Vagina (tissue), 2 donors: ENCODE results near the gene RPL37. TPM values are rescaled to one million over a fixed set of nuclear protein-coding genes. Genes with fewer than 3 reads are reported as not detected.
"Not testable (repeated sequence)": the region's sequence is repeated elsewhere in the genome, so short reads cannot be mapped to it uniquely, and the experiment has no call there.

Experiments
- DNase-seq, 2 donors: peaks; one replicate each; pipeline ENCODE4 v3.0.0-alpha.2; 2017; ENCODE audit errors: extremely low spot score in 2 of 2
- H3K27ac ChIP-seq: fragments of 200-600 bp; sonication (generic); one replicate; pipeline ENCODE4 v1.5.1; 2019
- H3K27me3 ChIP-seq: fragments of 200-600 bp; sonication (generic); one replicate; pipeline ENCODE4 v1.5.1; 2019
- H3K36me3 ChIP-seq, 2 donors: fragments of 200-600 bp; sonication (generic); one replicate each; pipeline ENCODE4 v1.5.1; 2017 to 2019
- H3K4me1 ChIP-seq: fragments of 200-600 bp; sonication (generic); one replicate; pipeline ENCODE4 v1.5.1; 2019
- H3K4me3 ChIP-seq, 2 donors: fragments of 200-600 bp; sonication (generic); 1 replicate in 1 of 2; 2 replicates in 1 of 2; pipeline ENCODE4 v1.5.1; 2016 to 2019
- H3K9me3 ChIP-seq: fragments of 200-600 bp; sonication (generic); one replicate; pipeline ENCODE4 v1.5.1; 2019
- CTCF ChIP-seq, 3 experiments: fragments of 450-650 bp in 2 of 3; fragments of 200-600 bp in 1 of 3; sonication (generic) in 1 of 3; IDR thresholded peaks; one replicate each; pipeline ENCODE4 v1.5.1; 2017 to 2019; ENCODE audit warnings: antibody characterized with exemption in 3 of 3, mild to moderate bottlenecking in 2 of 3, moderate library complexity in 2 of 3
- POLR2A ChIP-seq, 2 donors: fragments of 450-650 bp; IDR thresholded peaks; one replicate each; pipeline ENCODE4 v1.6.1; 2017; ENCODE audit warnings: antibody characterized with exemption in 2 of 2, mild to moderate bottlenecking in 2 of 2, moderate library complexity in 2 of 2
- POLR2AphosphoS5 ChIP-seq, 2 donors: sonication (generic); formaldehyde crosslinking; IDR thresholded peaks; one replicate each; pipeline ENCODE4 v1.9.0; 2017; ENCODE audit warnings: antibody characterized with exemption in 2 of 2, mild to moderate bottlenecking in 2 of 2, low read depth in 1 of 2; ENCODE audit not compliant: insufficient read depth in 1 of 2
- intact Hi-C: fragments of 100-400 bp; cut with DNase I; formaldehyde crosslinking; loops from one replicate; pipeline ENCODE4 v1.15.1; 2023
- total RNA-seq: library from RNA; depleted of rRNA; stranded (reverse); fragments of >200 nt; gene quantifications from one replicate; pipeline ENCODE4 v1.2.3, GENCODE V29; 2016

RPL37 gene
- total RNA-seq, 1 donor from 2014 or later = 489 TPM

- intact Hi-C loops = no loop called here
Observed at GRCh38 chr5:40828021-40828631, 6.9 kb downstream of the RPL37 start.

DNA sequence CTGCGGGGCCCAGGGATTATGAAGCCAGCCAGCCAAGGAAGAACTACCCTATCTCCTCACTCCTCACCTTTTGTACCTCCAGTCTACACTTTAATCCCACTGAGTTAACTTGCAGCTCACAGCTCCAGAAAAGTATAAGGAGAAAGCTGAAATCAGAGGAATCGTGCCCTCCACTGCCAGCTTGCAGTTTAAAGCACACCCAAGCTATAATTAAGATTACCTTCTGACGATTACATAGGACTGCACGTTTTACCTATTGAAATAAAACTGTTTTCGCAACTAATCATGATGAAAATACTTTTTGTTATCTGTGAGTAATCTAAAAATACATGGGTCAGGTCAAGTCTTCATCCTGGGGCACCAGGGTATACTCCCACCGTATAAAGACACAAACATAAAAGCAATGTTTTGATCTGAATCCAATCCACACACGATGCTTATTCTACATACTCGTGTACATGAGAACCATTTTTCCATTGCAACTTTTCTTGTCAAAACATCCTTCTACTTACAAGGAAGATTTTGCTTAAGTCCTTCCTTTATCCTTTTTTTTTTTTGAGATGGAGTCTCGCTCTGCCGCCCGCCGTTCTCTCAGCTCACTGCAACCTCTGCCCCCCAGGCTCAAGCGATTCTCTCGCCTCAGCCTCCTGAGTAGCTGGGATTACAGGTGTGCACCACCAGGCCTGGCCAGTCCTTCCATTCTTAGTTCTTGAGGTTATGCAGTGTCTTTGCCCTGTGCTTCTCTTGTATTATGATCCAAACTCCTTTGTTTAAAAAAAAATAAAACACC lies 7.6 kb downstream of the RPL37 start:
- H3K4me1 ChIP-seq = no peaks in the 10 kb centered on the region
- no peak overlapping the region for H3K27ac ChIP-seq
- no peak overlapping the region for H3K4me3 ChIP-seq
- TF ChIP-seq POLR2A (IDR thresholded peaks at IDR 0.05) (no peak), CTCF (IDR thresholded peaks at IDR 0.05) (no peak), POLR2AphosphoS5 (IDR thresholded peaks at IDR 0.05; ENCODE audit: insufficient read depth in 1 of 2, low read depth in 1 of 2) (no peak)
- DNase-seq = no peak
- H3K9me3 ChIP-seq = no peaks in the 10 kb centered on the region
- H3K36me3 ChIP-seq = peaks cover 0 to 55% of the 10 kb centered on the region in 2 donors
- H3K27me3 ChIP-seq = no peaks in the 10 kb centered on the region
- intact Hi-C loops = no loop called here

More at GRCh38 chr5:40828021-40828631, 6.9 kb downstream of the RPL37 start:
- Histone ChIP-seq H3K27ac (no peak overlapping the region), H3K27me3 (no peaks in the 10 kb centered on the region), H3K9me3 (no peaks in the 10 kb centered on the region), H3K36me3 (peaks cover 0 to 60% of the 10 kb centered on the region in 2 donors), H3K4me1 (peaks cover 3% of the 10 kb centered on the region), H3K4me3 (no peak overlapping the region)
- DNase-seq = no peak
- TF ChIP-seq POLR2A (IDR thresholded peaks at IDR 0.05) = no peak
- TF ChIP-seq CTCF (IDR thresholded peaks at IDR 0.05) = no peak
- TF ChIP-seq POLR2AphosphoS5 (IDR thresholded peaks at IDR 0.05; ENCODE audit: insufficient read depth in 1 of 2, low read depth in 1 of 2) = no peak

DNA sequence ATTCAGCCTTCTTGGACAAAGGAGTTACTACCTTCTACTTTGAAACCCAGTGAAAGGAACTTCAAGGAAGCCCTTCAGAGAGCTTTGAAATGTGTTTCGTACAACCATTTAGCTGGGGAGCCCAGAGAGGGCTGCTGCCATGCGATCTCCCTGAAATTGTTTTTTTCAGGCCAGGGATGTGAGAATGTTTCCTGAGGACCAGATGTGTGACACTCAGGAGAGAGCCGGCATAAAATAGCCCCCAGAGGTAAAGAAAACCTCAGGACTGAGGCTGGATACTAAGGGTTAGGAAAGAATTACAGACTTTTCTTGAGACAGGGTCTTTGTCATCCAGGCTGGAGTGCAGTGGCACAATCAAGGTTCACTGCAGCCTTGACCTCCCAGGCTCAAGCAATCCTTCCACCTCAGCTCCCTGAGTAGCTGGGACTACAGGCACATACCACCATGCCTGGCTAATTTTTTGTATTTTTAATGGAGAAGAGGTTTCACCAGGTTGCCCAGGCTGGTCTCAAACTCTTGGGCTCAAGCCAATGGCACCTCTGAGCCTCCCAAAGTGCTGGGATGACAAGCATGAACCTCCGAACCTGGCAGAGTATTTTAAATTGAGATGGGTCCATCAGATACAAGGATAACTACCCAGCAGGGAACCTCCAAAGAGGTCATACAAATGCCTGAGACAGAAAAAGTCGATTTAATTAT lies 8.4 kb downstream of the RPL37 start:
- no peaks in the 10 kb centered on the region for H3K9me3 ChIP-seq
- H3K36me3 ChIP-seq = peaks cover 0 to 48% of the 10 kb centered on the region in 2 donors
- DNase-seq = no peak
- TF ChIP-seq POLR2AphosphoS5 (IDR thresholded peaks at IDR 0.05; ENCODE audit: insufficient read depth in 1 of 2, low read depth in 1 of 2) (no peak), CTCF (IDR thresholded peaks at IDR 0.05) (no peak), POLR2A (IDR thresholded peaks at IDR 0.05) (no peak)
- H3K27ac ChIP-seq = no peak overlapping the region
- no peaks in the 10 kb centered on the region for H3K4me1 ChIP-seq
- intact Hi-C loops = no loop called here
- no peak overlapping the region for H3K4me3 ChIP-seq
- H3K27me3 ChIP-seq = no peaks in the 10 kb centered on the region

DNA sequence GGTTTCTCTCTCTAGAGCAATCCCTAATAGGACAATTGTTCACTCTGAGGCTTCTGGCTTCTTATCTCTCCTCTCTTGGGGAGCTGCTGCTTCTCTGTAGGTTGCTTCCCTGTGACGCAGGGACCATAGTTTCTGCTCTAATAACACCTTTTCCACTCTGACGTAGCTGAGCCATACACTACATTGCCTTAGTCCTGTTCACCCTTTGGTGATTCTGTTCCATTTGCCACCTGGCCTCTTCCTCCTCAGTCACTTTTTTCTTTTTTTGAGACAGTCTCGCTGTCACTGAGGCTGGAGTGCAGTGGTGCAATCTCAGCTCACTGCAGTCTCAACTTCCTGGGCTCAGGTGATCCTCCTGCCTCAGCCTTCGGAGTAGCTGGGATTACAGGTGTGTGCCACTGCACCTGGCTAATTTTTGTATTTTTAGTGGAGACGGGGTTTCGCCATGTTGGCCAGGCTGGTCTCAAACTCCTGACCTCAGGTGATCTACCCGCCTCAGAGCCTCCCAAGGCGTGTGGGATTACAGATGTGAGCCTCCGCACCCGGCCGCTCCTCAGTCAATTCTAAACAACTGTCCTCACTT lies 9.5 kb downstream of the RPL37 start:
- H3K4me3 ChIP-seq, H3K4me1 ChIP-seq, DNase-seq, H3K9me3 ChIP-seq, H3K27ac ChIP-seq, H3K27me3 ChIP-seq, intact Hi-C loops: not testable (repeated sequence)
- peaks cover 0 to 37% of the 10 kb centered on the region in 2 donors for H3K36me3 ChIP-seq

GRCh38 chr5:40823459-40823858 lies 11.6 kb downstream of the RPL37 start:
- Histone ChIP-seq H3K9me3 (no peaks in the 10 kb centered on the region), H3K4me1 (no peaks in the 10 kb centered on the region), H3K4me3 (no peak overlapping the region), H3K36me3 (peaks cover 0 to 16% of the 10 kb centered on the region in 2 donors), H3K27ac (no peak overlapping the region), H3K27me3 (no peaks in the 10 kb centered on the region)
- TF ChIP-seq POLR2AphosphoS5 (IDR thresholded peaks at IDR 0.05; ENCODE audit: insufficient read depth in 1 of 2, low read depth in 1 of 2) = no peak
- no peak for TF ChIP-seq CTCF (IDR thresholded peaks at IDR 0.05)
- TF ChIP-seq POLR2A (IDR thresholded peaks at IDR 0.05) = no peak
- no peak for DNase-seq
- intact Hi-C loops = no loop called here
